NCI-H1417 treated with DMSO at 0.1 percent for 48 hours (cell line): ENCODE results near the gene HJURP.

Experiments used
- DNase-seq: peaks from one replicate; lab custom pipeline; 2025; lab: John Stamatoyannopoulos, UW

HJURP gene

GRCh38 chr2:233792720-233793119 lies 61.6 kb downstream of the HJURP start:
- DNase-seq: no peak

DNA sequence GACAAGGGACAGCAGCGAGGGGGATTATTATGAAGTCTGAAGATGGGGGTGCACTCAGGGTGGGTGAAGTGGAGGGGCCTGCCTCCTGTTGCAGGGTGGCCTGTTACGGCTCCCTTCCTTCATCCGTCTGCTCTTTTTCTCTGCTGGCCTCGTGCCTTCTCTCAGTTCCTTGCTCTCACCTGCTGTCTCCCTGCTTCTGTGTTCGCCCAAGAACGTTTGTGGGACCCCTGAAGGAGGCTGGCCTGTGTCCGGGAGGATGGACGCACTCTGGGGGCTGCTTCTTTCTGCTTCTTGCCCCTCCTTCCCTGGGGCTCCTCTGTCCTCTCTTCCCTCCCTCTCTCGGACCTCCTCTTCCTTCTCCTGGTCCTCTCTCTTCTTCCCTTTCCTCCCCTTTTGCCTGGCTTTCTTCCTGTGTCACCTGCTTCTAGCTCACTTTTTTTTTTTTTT lies 62.4 kb downstream of the HJURP start:
- no peak for DNase-seq

DNA sequence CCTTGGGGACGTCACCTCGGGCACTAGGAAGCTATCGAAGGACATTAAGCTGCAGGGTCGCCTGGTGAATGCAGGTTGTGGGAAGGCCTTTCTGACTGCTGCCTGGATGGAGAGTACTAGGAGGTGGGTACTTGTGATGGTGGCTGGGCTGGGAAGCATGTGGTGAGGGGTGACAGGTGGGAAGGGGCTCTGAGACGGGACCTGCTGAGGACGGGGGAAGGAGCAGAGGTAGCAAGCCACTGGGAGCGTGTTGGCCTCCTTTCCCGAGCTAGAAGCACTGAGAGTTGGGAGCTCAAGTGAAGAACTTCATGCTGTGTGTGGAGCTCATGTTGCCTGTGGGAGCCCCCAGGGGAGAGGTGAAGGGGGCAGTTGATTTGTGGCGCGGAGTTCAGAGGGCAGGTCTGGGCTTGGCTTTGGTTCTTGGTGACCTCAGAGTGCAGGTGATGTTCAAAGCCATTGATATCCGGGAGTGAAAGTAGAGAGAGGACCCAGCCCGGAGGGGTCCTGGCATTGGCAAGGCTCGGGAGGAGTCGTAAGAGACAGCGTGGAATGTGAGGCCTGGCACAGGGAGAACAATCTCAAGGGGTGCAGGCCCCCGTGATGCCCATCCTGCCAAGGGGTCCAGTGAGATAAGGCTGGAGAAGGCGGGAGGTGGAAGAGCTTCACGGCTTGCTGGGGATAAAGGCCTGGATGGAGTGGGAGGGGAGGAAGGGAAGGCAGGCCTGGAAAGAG lies 63.0 kb downstream of the HJURP start:
- DNase-seq: no peak

DNA sequence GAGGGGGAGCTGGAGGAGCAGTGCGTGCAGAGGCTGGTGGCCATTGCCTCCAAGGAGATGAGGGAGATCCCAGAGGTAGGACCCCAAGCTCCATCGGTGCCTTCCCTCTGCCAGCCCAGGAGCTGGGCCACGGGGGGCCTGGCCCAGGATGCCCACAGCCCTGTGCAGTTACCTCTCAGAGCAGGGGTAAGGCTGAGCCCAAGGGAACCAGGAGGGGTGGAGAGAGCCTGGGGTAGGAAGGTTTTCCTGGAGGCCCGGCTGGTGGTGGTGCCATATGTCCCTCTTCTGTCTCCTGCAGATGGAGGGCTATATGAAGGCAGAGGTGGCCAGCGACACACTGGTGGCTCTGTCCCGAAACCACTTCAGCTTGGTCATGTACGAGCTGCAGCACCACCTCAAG lies 64.8 kb downstream of the HJURP start:
- DNase-seq: no peak
